SK-N-SH (cell line): Measurements from ENCODE around the gene SF3A1. TPM values are rescaled to one million over a fixed set of nuclear protein-coding genes. Genes with fewer than 3 reads are reported as not detected.
A peak's percentile ranks its signal among the peaks of the same experiment; 100 is the strongest.

ENCODE experiments used
- CTCF ChIA-PET: fragments of 300-600, 350-600 bp; formaldehyde crosslinking; extraction: SDS; loops from one replicate; lab custom pipeline; 2021; lab: Yijun Ruan, JAX
- POLR2A ChIA-PET: fragments of 350-600 bp; sonication (Branson Sonifier 250); formaldehyde crosslinking; extraction: SDS; loops from one replicate; lab custom pipeline; 2020; ENCODE audit warnings: antibody characterized with exemption, inconsistent platforms; lab: Yijun Ruan, JAX
- DNase-seq: peaks from one replicate; pipeline ENCODE4 v3.0.0; 2012
- H2AFZ ChIP-seq: fragments of 200-600 bp; sonication (generic); 2 replicates; pipeline ENCODE4 v1.8.1; 2016; ENCODE audit warnings: antibody characterized with exemption, mild to moderate bottlenecking, low read depth
- H3F3A ChIP-seq: fragments of 200-600 bp; sonication (generic); replicated peaks from 2 replicates; pipeline ENCODE3; 2016; ENCODE audit warnings: antibody characterized with exemption, mild to moderate bottlenecking; ENCODE audit not compliant: insufficient read depth
- H3K27ac ChIP-seq, 2 experiments: fragments of 200-500 bp in 1 of 2; fragments of 200-600 bp in 1 of 2; sonication (Bioruptor generic) in 1 of 2; sonication (generic), shearing (Covaris generic) in 1 of 2; 2 replicates each; pipeline versions ENCODE4 v1.5.1 to v1.6.1; 2014 to 2016; ENCODE audit warnings: low read depth in 2 of 2, inconsistent platforms in 1 of 2, low read length in 1 of 2, mild to moderate bottlenecking in 1 of 2, mixed read lengths in 1 of 2
- H3K27me3 ChIP-seq: fragments of 200-600 bp; sonication (generic), shearing (Covaris generic); 2 replicates; pipeline ENCODE4 v1.6.1; 2016; ENCODE audit warnings: mixed run types; ENCODE audit not compliant: insufficient read depth
- H3K36me3 ChIP-seq, 2 experiments: fragments of 200-500 bp in 1 of 2; fragments of 200-600 bp in 1 of 2; sonication (Bioruptor generic) in 1 of 2; sonication (generic) in 1 of 2; replicated peaks in 1 of 2; 2 replicates each; pipeline versions ENCODE3 to v1.5.1; 2014 to 2016; ENCODE audit warnings: low read length in 1 of 2, mild to moderate bottlenecking in 1 of 2; ENCODE audit not compliant: insufficient read depth in 2 of 2, control insufficient read depth in 1 of 2
- H3K4me1 ChIP-seq, 2 experiments: fragments of 200-500 bp in 1 of 2; fragments of 200-600 bp in 1 of 2; sonication (Bioruptor generic) in 1 of 2; sonication (generic), shearing (Covaris generic) in 1 of 2; 2 replicates each; pipeline versions ENCODE4 v1.5.1 to v1.6.1; 2014 to 2016; ENCODE audit warnings: low read depth in 1 of 2, low read length in 1 of 2, mixed run types in 1 of 2; ENCODE audit not compliant: insufficient read depth in 2 of 2, control insufficient read depth in 1 of 2
- H3K4me2 ChIP-seq: fragments of 200-600 bp; sonication (generic), shearing (Covaris generic); 2 replicates; pipeline ENCODE4 v1.6.1; 2017; ENCODE audit warnings: mixed run types
- H3K4me3 ChIP-seq, 2 experiments: fragments of 200-500 bp in 1 of 2; fragments of 200-600 bp in 1 of 2; sonication (Bioruptor generic) in 1 of 2; sonication (generic), shearing (Covaris generic) in 1 of 2; 2 replicates each; pipeline versions ENCODE4 v1.5.1 to v1.8.1; 2014 to 2016; ENCODE audit warnings: low read depth in 2 of 2, inconsistent platforms in 1 of 2, low read length in 1 of 2, mild to moderate bottlenecking in 1 of 2, mixed read lengths in 1 of 2, moderate library complexity in 1 of 2
- H3K79me2 ChIP-seq: fragments of 200-600 bp; sonication (generic); 2 replicates; pipeline ENCODE4 v1.8.1; 2017; ENCODE audit warnings: mild to moderate bottlenecking; ENCODE audit not compliant: insufficient read depth
- H3K9ac ChIP-seq: fragments of 200-600 bp; sonication (generic); 2 replicates; pipeline ENCODE4 v1.6.1; 2017; ENCODE audit warnings: mixed run types
- H3K9me2 ChIP-seq: fragments of 200-600 bp; sonication (generic); 2 replicates; pipeline ENCODE4 v1.6.1; 2017; ENCODE audit warnings: mixed run types
- H3K9me3 ChIP-seq: fragments of 200-600 bp; sonication (generic); 2 replicates; pipeline ENCODE4 v1.6.1; 2017; ENCODE audit warnings: mixed run types, mild to moderate bottlenecking, moderate library complexity
- H4K20me1 ChIP-seq: fragments of 200-600 bp; sonication (generic); 2 replicates; pipeline ENCODE4 v1.6.1; 2017; ENCODE audit warnings: mild to moderate bottlenecking, mixed run types; ENCODE audit not compliant: insufficient read depth
- CTCF ChIP-seq: fragments of 200-600 bp; sonication (generic); IDR thresholded peaks from 2 replicates; pipeline ENCODE4 v1.6.1; 2017; ENCODE audit warnings: antibody characterized with exemption, mild to moderate bottlenecking, moderate library complexity
- ELF1 ChIP-seq: IDR thresholded peaks from 2 replicates; pipeline ENCODE4 v1.4.0; 2012
- EP300 ChIP-seq, 2 experiments: IDR thresholded peaks; 2 replicates each; pipeline versions ENCODE4 v1.4.0 to v1.6.1; 2012; ENCODE audit warnings: borderline replicate concordance in 1 of 2, low read depth in 1 of 2, low read length in 1 of 2
- FOSL2 ChIP-seq: IDR thresholded peaks from 2 replicates; pipeline ENCODE4 v1.4.0; 2012; ENCODE audit warnings: low read depth, mild to moderate bottlenecking, moderate library complexity, borderline replicate concordance
- FOXM1 ChIP-seq: IDR thresholded peaks from 2 replicates; pipeline ENCODE4 v1.4.0; 2012; ENCODE audit warnings: low read depth, mild to moderate bottlenecking
- IRF3 ChIP-seq: fragments of 150-350 bp; IDR thresholded peaks from 2 replicates; pipeline ENCODE4 v1.6.1; 2016; ENCODE audit warnings: mild to moderate bottlenecking, low read depth, low read length
- JUND ChIP-seq: IDR thresholded peaks from 2 replicates; pipeline ENCODE4 v1.4.0; 2012
- MEF2A ChIP-seq: IDR thresholded peaks from 2 replicates; pipeline ENCODE4 v1.4.0; 2012; ENCODE audit warnings: low read depth, borderline replicate concordance
- MXI1 ChIP-seq: IDR thresholded peaks from 2 replicates; pipeline ENCODE4 v1.6.1; 2012; ENCODE audit warnings: mild to moderate bottlenecking, low read depth, low read length, improper control_type of control experiment
- NFIC ChIP-seq: IDR thresholded peaks from 2 replicates; pipeline ENCODE4 v1.4.0; 2012; ENCODE audit warnings: borderline replicate concordance
- NRF1 ChIP-seq: IDR thresholded peaks from 2 replicates; pipeline ENCODE4 v1.6.1; 2012; ENCODE audit warnings: low read depth, mild to moderate bottlenecking, low read length
- RXRA ChIP-seq: IDR thresholded peaks from 2 replicates; pipeline ENCODE4 v1.4.0; 2012; ENCODE audit warnings: low read depth, mild to moderate bottlenecking, borderline replicate concordance
- USF1 ChIP-seq: IDR thresholded peaks from 2 replicates; pipeline ENCODE4 v1.4.0; 2012; ENCODE audit warnings: low read depth, borderline replicate concordance
- YY1 ChIP-seq: IDR thresholded peaks from 2 replicates; pipeline ENCODE4 v1.4.0; 2012; ENCODE audit warnings: low read depth, mild to moderate bottlenecking
- WGBS: methylation state at CpG from one replicate; pipeline ENCODE4 v1.1.6; 2017; ENCODE audit warnings: low lambda C conversion rate; 5-methylcytosine and 5-hydroxymethylcytosine counted together
- polyA plus RNA-seq, 3 experiments: library from polyadenylated mRNA; depleted of rRNA; stranded (reverse); fragments of >200 nt; gene quantifications; 2 replicates each; pipeline ENCODE4 v1.2.3, GENCODE V29; 2012
- TF ChIP-seq, protein P1 (sequence below): IDR thresholded peaks from 2 replicates; pipeline ENCODE4 v1.4.0; 2012; ENCODE audit warnings: low read depth, borderline replicate concordance
- TF ChIP-seq, protein P2 (sequence below): fragments of 150-350 bp; IDR thresholded peaks from 2 replicates; pipeline ENCODE4 v1.6.1; 2017; ENCODE audit warnings: antibody characterized with exemption, low read length, low read depth, borderline replicate concordance

SF3A1 gene
- polyA plus RNA-seq, 1 of the 3 experiments (the other 2 are of a cell fraction), result 75.2 TPM

GRCh38 chr22:30392661-30393321 lies 36.1 kb upstream of the SF3A1 start:
- H3K4me3 ChIP-seq, result no peak overlapping the region
- H3F3A ChIP-seq, result no peaks in the 10 kb centered on the region
- 88% methylated on average over 8 of the region's 9 CpGs for WGBS
- no peak overlapping the region for H3K9ac ChIP-seq
- H3K79me2 ChIP-seq, result peaks cover 14% of the 10 kb centered on the region
- H3K4me2 ChIP-seq, result no peak overlapping the region
- CTCF ChIA-PET, result interaction anchor here (0.6 to 15.4 kb wide), 5 partner anchors 21 to 104 kb away, joined by 3 to 228 read pairs (median 14); partner anchors contain the start of gene CASTOR1
- H4K20me1 ChIP-seq, result no peaks in the 10 kb centered on the region
- no peak for DNase-seq
- H3K27ac ChIP-seq, result no peak overlapping the region
- H3K27me3 ChIP-seq, result no peaks in the 10 kb centered on the region
- no peaks in the 10 kb centered on the region for H3K9me3 ChIP-seq
- no peak overlapping the region for H2AFZ ChIP-seq
- POLR2A ChIA-PET, result interaction anchor here (0.6 kb wide), 1 partner anchor 184 kb away, joined by 3 read pairs; no protein-coding TSS in a partner anchor
- no peaks in the 10 kb centered on the region for H3K9me2 ChIP-seq
- TF ChIP-seq CTCF (no peak), MXI1 (no peak), ELF1 (no peak), MEF2A (no peak), NFIC (no peak), FOXM1 (no peak), EP300 (IDR thresholded peaks at IDR 0.05; ENCODE audit: borderline replicate concordance in 1 of 2, low read depth in 1 of 2, low read length in 1 of 2) (no peak), YY1 (no peak), RXRA (no peak), NRF1 (no peak)
- TF ChIP-seq, protein P1, sequence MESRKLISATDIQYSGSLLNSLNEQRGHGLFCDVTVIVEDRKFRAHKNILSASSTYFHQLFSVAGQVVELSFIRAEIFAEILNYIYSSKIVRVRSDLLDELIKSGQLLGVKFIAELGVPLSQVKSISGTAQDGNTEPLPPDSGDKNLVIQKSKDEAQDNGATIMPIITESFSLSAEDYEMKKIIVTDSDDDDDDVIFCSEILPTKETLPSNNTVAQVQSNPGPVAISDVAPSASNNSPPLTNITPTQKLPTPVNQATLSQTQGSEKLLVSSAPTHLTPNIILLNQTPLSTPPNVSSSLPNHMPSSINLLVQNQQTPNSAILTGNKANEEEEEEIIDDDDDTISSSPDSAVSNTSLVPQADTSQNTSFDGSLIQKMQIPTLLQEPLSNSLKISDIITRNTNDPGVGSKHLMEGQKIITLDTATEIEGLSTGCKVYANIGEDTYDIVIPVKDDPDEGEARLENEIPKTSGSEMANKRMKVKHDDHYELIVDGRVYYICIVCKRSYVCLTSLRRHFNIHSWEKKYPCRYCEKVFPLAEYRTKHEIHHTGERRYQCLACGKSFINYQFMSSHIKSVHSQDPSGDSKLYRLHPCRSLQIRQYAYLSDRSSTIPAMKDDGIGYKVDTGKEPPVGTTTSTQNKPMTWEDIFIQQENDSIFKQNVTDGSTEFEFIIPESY, result no peak
- H3K36me3 ChIP-seq, result no peaks in the 10 kb centered on the region
- peaks cover 0 to 8% of the 10 kb centered on the region in 2 experiments; a peak in 2 of 4 replicates for H3K4me1 ChIP-seq

DNA sequence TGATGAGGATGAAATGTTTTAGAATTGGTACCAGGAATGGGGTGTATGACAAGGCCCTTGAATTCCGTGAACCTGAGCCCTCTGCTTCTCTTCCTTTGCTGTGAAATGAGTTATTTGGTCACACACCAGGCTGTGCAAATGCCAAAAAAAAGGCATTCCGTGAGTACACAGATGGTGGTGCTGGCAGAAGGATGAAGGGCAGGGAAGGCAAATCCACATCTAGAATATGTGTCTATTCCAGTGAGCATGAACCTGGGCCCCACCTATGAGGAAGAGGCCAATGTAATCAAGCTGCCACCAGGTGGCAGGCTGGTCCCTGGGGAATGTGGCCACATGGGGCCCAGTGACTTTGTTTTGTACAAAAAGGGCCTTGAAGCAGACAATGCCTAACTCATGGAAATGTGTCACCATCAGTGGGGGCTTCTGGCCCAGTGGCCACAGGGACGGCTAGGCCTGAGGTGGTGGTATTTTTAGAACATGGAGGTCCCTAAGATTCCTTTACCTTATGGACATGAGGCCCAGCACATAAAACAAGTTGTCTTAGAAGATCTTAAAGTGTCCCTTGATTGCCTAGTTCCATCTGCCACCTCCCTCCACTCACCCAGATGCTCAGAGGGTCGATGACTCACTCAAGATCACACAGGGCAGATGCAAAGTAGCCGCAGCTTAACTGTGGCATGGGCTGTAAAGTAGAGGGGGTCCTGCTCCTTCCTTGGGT lies 34.4 kb upstream of the SF3A1 start:
- Histone ChIP-seq H3F3A (no peaks in the 10 kb centered on the region), H3K79me2 (peaks cover 6% of the 10 kb centered on the region; the same call in 1 of the 2 replicates), H3K4me3 (no peak overlapping the region), H3K9ac (no peak overlapping the region), H3K9me3 (no peaks in the 10 kb centered on the region), H2AFZ (no peak overlapping the region), H3K4me1 (peaks cover 3 to 8% of the 10 kb centered on the region in 2 experiments; a peak in 3 of 4 replicates), H3K4me2 (no peak overlapping the region), H3K36me3 (no peaks in the 10 kb centered on the region), H3K9me2 (no peaks in the 10 kb centered on the region), H3K27me3 (no peaks in the 10 kb centered on the region), H3K27ac (no peak overlapping the region), H4K20me1 (no peaks in the 10 kb centered on the region)
- peak; percentile 80 for DNase-seq
- 75% methylated on average over 3 of the region's 5 CpGs for WGBS
- POLR2A ChIA-PET, result no interaction called here
- CTCF ChIA-PET, result interaction anchor here (0.6 to 15.4 kb wide), 19 partner anchors 11 to 283 kb away, joined by 3 to 228 read pairs (median 4); partner anchors contain the start of gene CASTOR1
- TF ChIP-seq IRF3 (no peak), USF1 (no peak), YY1 (no peak), CTCF (peak; percentile 69), JUND (no peak), FOSL2 (no peak)
- TF ChIP-seq, protein P2, sequence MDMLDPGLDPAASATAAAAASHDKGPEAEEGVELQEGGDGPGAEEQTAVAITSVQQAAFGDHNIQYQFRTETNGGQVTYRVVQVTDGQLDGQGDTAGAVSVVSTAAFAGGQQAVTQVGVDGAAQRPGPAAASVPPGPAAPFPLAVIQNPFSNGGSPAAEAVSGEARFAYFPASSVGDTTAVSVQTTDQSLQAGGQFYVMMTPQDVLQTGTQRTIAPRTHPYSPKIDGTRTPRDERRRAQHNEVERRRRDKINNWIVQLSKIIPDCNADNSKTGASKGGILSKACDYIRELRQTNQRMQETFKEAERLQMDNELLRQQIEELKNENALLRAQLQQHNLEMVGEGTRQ, result no peak
